HG02759 (cell line): ENCODE results near the gene SLC66A1.
"Not testable (repeated sequence)": the region's sequence is repeated elsewhere in the genome, so short reads cannot be mapped to it uniquely, and the experiment has no call there.

Experiments used
- ATAC-seq: cut with Tn5 transposase; IDR thresholded peaks from one replicate; pipeline ENCODE4 v1.9.1; 2021; ENCODE audit warnings: mild to moderate bottlenecking, moderate library complexity; ENCODE audit not compliant: unreplicated experiment

Gene SLC66A1

GRCh38 chr1:19304081-19304480 lies 8.0 kb upstream of the SLC66A1 start:
- not testable (repeated sequence) for ATAC-seq

GRCh38 chr1:19305880-19306279 lies 6.2 kb upstream of the SLC66A1 start:
- ATAC-seq = no peak

- ATAC-seq = no peak
Observed at GRCh38 chr1:19306941-19307340, 5.2 kb upstream of the SLC66A1 start.

- ATAC-seq = no peak
Observed at GRCh38 chr1:19307794-19308508, 4.2 kb upstream of the SLC66A1 start.

- ATAC-seq = no peak
Observed at GRCh38 chr1:19308509-19308907, 3.6 kb upstream of the SLC66A1 start.

GRCh38 chr1:19309123-19309813 lies 2.9 kb upstream of the SLC66A1 start:
- no peak for ATAC-seq

- ATAC-seq = no peak
Observed at GRCh38 chr1:19310061-19310460, 2.1 kb upstream of the SLC66A1 start.

GRCh38 chr1:19310720-19311502 lies 1.2 kb upstream of the SLC66A1 start:
- no peak for ATAC-seq

GRCh38 chr1:19311503-19311930 lies 609 bp upstream of the SLC66A1 start:
- ATAC-seq = peak; percentile 15

GRCh38 chr1:19312782-19313635 lies 883 bp downstream of the SLC66A1 start:
- peak; percentile 8 for ATAC-seq

- ATAC-seq = no peak
Observed at GRCh38 chr1:19313636-19313959, 1.5 kb downstream of the SLC66A1 start.

GRCh38 chr1:19313961-19314882 lies 2.1 kb downstream of the SLC66A1 start:
- no peak for ATAC-seq

- peak; percentile 39 for ATAC-seq
Observed at GRCh38 chr1:19315378-19316198, 3.5 kb downstream of the SLC66A1 start.

GRCh38 chr1:19317126-19317910 lies 5.2 kb downstream of the SLC66A1 start:
- ATAC-seq = no peak

- ATAC-seq = no peak
Observed at GRCh38 chr1:19319196-19319595, 7.1 kb downstream of the SLC66A1 start.

GRCh38 chr1:19321071-19321470 lies 8.9 kb downstream of the SLC66A1 start:
- no peak for ATAC-seq

GRCh38 chr1:19322481-19322880 lies 10.4 kb downstream of the SLC66A1 start:
- ATAC-seq = no peak

GRCh38 chr1:19323987-19324664 lies 12.0 kb downstream of the SLC66A1 start:
- no peak for ATAC-seq
